NCI-H526 (cell line): ENCODE data around the gene SCG5.
"Not testable (repeated sequence)": the region's sequence is repeated elsewhere in the genome, so short reads cannot be mapped to it uniquely, and the experiment has no call there.

ENCODE experiments used
- DNase-seq, 2 experiments: peaks; one replicate each; lab custom pipeline; 2025; lab: John Stamatoyannopoulos, UW

SCG5 gene

GRCh38 chr15:32641517-32642059 lies at the start of gene SCG5:
TSS of gene SCG5 (plus strand) at chr15:32641710. CDS start at chr15:32643593, 1,883 bp downstream.
- DNase-seq = peak in 1 of 2 experiments; percentile 49

- not testable (repeated sequence) for DNase-seq
Measured at GRCh38 chr15:32593151-32593550, 48.4 kb upstream of the SCG5 start, which contains the start of gene GOLGA8N. TSS of gene GOLGA8N (plus strand) at chr15:32593456.

GRCh38 chr15:32609518-32609917 lies 32.0 kb upstream of the SCG5 start:
- DNase-seq = not testable (repeated sequence)

- not testable (repeated sequence) for DNase-seq
Measured at GRCh38 chr15:32610719-32611118, 30.8 kb upstream of the SCG5 start.

GRCh38 chr15:32614712-32615050 lies 26.8 kb upstream of the SCG5 start:
- DNase-seq = not testable (repeated sequence)

GRCh38 chr15:32615051-32615870 lies 26.2 kb upstream of the SCG5 start, which contains the start of gene ARHGAP11A:
TSS of gene ARHGAP11A (plus strand) at chr15:32615504. CDS start at chr15:32616212, 708 bp downstream.
- DNase-seq = not testable (repeated sequence)

- not testable (repeated sequence) for DNase-seq
Measured at GRCh38 chr15:32615871-32616426, 25.6 kb upstream of the SCG5 start.

GRCh38 chr15:32636410-32636809 lies 5.1 kb upstream of the SCG5 start:
- no peak for DNase-seq

GRCh38 chr15:32636908-32637567 lies 4.5 kb upstream of the SCG5 start:
- no peak for DNase-seq

GRCh38 chr15:32637704-32638103 lies 3.8 kb upstream of the SCG5 start:
- no peak for DNase-seq

- DNase-seq = no peak
Measured at GRCh38 chr15:32642667-32643435, 1.3 kb downstream of the SCG5 start.

GRCh38 chr15:32643907-32644445 lies 2.5 kb downstream of the SCG5 start:
- no peak for DNase-seq

GRCh38 chr15:32646291-32646690 lies 4.8 kb downstream of the SCG5 start:
- peak; percentile 84 to 91 for DNase-seq

GRCh38 chr15:32649342-32649741 lies 7.8 kb downstream of the SCG5 start:
- DNase-seq = peak; percentile 22 to 44

- DNase-seq = peak; percentile 46 to 87
Measured at GRCh38 chr15:32651229-32651837, 9.8 kb downstream of the SCG5 start.

GRCh38 chr15:32652178-32652577 lies 10.7 kb downstream of the SCG5 start:
- no peak for DNase-seq

- DNase-seq = peak; percentile 47 to 64
Measured at GRCh38 chr15:32656091-32656490, 14.6 kb downstream of the SCG5 start.

GRCh38 chr15:32656496-32656895 lies 15.0 kb downstream of the SCG5 start:
- no peak for DNase-seq

GRCh38 chr15:32657198-32657883 lies 15.8 kb downstream of the SCG5 start:
- peak in 1 of 2 experiments; percentile 15 for DNase-seq

GRCh38 chr15:32657941-32658340 lies 16.4 kb downstream of the SCG5 start:
- DNase-seq = no peak
